ENCODE measurements around the gene MED20. TPM values are rescaled to one million over a fixed set of nuclear protein-coding genes. Genes with fewer than 3 reads are reported as not detected.

The MED20 gene
- total RNA-seq, 1 donor from 2014 or later = 13.5 TPM

DNA sequence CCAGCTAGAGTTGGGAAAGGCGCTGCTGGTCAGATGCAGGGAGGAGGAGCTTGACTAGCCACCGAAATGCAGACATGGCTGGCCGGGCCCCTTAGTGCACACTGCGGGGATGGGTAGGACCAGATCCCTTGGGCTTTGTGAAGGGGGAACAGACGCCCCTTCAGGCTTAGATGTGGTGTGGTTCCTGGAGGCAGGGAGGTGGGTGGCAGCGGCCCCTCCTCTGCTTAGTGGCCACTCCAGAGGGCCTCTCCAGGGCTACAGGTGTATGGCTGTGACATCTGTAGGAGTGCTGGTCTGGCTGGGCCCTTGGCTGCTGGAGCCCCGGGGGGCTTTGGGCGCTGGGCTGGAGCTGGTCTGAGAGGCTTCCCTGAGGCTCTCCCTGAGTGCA is 14.7 kb upstream of the MED20 start:
- H3K4me1 ChIP-seq = peaks cover 0 to 12% of the 10 kb centered on the region in 2 donors
- no peak overlapping the region for H3K4me3 ChIP-seq
- intact Hi-C loops (cut with DNase I) = no loop called here
- TF ChIP-seq, protein P1, sequence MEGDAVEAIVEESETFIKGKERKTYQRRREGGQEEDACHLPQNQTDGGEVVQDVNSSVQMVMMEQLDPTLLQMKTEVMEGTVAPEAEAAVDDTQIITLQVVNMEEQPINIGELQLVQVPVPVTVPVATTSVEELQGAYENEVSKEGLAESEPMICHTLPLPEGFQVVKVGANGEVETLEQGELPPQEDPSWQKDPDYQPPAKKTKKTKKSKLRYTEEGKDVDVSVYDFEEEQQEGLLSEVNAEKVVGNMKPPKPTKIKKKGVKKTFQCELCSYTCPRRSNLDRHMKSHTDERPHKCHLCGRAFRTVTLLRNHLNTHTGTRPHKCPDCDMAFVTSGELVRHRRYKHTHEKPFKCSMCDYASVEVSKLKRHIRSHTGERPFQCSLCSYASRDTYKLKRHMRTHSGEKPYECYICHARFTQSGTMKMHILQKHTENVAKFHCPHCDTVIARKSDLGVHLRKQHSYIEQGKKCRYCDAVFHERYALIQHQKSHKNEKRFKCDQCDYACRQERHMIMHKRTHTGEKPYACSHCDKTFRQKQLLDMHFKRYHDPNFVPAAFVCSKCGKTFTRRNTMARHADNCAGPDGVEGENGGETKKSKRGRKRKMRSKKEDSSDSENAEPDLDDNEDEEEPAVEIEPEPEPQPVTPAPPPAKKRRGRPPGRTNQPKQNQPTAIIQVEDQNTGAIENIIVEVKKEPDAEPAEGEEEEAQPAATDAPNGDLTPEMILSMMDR (IDR thresholded peaks at IDR 0.05) = no peak
- no peak for DNase-seq (ENCODE audit: low spot score in 2 of 2)
- no peak overlapping the region for H3K27ac ChIP-seq
- H3K36me3 ChIP-seq = peaks cover 48 to 57% of the 10 kb centered on the region in 2 donors
- H3K27me3 ChIP-seq = no peaks in the 10 kb centered on the region
- H3K9me3 ChIP-seq = no peaks in the 10 kb centered on the region

DNA sequence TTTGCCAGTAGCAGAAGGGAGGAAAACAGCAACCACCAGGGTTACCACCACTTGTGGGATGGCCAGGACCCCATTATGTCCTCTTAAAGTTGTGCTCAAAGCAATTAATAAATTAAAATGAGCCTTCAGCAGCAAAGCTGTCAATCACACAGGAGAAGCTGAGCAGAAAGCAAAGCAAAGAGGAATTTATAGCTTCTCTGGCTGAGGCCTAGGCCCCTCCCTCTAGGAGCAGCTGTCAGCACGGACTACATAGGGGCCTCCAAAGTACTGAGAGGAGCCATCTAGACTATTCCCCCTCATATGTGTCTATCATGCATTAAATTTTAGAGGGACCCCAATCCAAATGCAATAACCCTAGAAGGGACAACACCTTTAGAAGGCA is 14.2 kb upstream of the MED20 start:
- Histone ChIP-seq H3K27me3 (no peaks in the 10 kb centered on the region), H3K9me3 (no peaks in the 10 kb centered on the region), H3K36me3 (peaks cover 52 to 62% of the 10 kb centered on the region in 2 donors), H3K4me3 (no peak overlapping the region), H3K27ac (no peak overlapping the region), H3K4me1 (peaks cover 0 to 7% of the 10 kb centered on the region in 2 donors)
- intact Hi-C loops (cut with DNase I) = no loop called here
- TF ChIP-seq, protein P1 (IDR thresholded peaks at IDR 0.05) = no peak
- DNase-seq (ENCODE audit: low spot score in 2 of 2) = no peak

DNA sequence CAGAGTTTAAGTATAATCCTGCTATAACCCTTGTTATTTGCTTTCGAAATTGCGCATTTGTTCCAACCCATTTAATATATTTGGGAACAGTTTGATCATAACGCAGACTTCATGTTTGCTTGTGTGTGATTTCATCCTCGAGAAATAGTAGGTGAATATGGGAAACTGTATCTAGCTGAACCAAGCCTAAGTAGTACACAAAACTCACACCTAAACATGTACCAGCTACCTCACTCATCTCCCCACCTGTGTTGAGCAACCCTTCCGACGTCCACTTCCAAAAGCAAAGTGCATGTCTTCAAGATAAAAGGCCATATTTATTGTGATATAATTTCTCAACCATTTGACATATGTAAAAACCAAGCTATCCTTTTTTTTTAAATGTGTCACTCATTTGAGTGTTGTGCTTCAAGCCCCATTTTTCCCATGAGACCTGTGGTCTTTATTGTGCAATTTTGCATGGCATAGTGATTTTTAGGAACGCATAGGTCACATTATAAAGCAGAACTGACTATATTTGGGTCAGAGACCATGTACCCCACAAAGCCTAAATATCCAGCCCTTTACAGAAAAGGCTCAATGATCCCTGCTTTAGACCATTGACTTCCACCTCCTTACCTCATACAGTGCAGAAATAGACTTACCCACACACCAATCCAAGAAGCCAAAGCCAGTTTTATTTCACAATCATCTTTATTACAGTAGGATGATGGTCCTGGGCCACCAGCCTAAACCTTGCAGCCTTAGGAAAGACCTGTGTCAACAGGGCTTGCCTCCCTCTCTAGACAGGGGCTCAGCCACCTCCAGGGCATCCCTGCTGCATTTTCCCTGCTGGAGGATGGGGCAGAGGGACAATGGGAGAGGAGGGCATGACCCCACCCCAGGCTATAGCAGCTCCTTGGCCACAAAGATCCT is 13.6 kb upstream of the MED20 start:
- H3K4me1 ChIP-seq = peaks cover 0 to under 1% of the 10 kb centered on the region in 2 donors
- H3K36me3 ChIP-seq = peaks cover 58 to 68% of the 10 kb centered on the region in 2 donors
- TF ChIP-seq, protein P1 (IDR thresholded peaks at IDR 0.05) = no peak
- intact Hi-C loops (cut with DNase I) = no loop called here
- no peak overlapping the region for H3K27ac ChIP-seq
- no peaks in the 10 kb centered on the region for H3K27me3 ChIP-seq
- H3K4me3 ChIP-seq = no peak overlapping the region
- H3K9me3 ChIP-seq = no peaks in the 10 kb centered on the region
- DNase-seq (ENCODE audit: low spot score in 2 of 2) = no peak

DNA sequence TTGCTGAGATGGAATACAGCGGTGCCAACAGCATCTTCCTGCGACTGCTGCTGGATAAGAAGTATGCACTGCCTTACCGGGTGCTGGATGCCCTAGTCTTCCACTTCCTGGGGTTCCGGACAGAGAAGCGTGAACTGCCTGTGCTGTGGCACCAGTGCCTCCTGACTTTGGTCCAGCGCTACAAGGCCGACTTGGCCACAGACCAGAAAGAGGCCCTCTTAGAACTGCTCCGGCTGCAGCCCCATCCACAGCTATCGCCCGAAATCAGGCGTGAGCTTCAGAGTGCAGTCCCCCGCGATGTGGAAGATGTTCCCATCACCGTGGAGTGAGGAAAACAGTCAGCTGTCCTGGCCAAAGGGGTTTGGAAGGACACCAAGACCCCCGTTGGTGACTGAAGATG is 11.4 kb upstream of the MED20 start:
- H3K27me3 ChIP-seq = no peaks in the 10 kb centered on the region
- no peak for DNase-seq (ENCODE audit: low spot score in 2 of 2)
- TF ChIP-seq, protein P1 (IDR thresholded peaks at IDR 0.05) = no peak
- H3K4me1 ChIP-seq = no peaks in the 10 kb centered on the region
- H3K9me3 ChIP-seq = no peaks in the 10 kb centered on the region
- peaks cover 76 to 90% of the 10 kb centered on the region in 2 donors for H3K36me3 ChIP-seq
- no peak overlapping the region for H3K27ac ChIP-seq
- H3K4me3 ChIP-seq = no peak overlapping the region
- intact Hi-C loops (cut with DNase I) = no loop called here

DNA sequence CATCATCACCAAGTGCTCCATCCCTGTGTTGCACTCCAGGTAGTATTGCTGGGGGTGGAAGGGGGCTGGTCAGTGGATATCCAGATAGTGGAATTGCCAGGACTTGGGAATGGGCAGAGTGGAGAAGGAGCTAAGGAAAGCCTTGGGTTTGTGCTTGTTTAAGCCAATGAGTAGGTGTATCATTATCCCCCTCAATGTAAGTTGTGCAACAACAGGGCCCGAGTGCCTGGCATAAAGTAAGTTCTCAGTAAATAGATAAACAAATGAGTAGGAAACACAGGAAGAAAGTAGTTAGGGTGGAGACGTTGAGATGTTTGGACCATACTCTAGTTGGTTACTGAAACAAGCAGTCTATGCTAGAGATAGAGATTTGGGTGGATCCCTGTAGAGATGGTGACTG is 10.9 kb upstream of the MED20 start:
- Histone ChIP-seq H3K4me3 (no peak overlapping the region), H3K9me3 (no peaks in the 10 kb centered on the region), H3K4me1 (no peaks in the 10 kb centered on the region), H3K27me3 (no peaks in the 10 kb centered on the region), H3K36me3 (peaks cover 81 to 91% of the 10 kb centered on the region in 2 donors), H3K27ac (no peak overlapping the region)
- TF ChIP-seq, protein P1 (IDR thresholded peaks at IDR 0.05) = no peak
- no peak for DNase-seq (ENCODE audit: low spot score in 2 of 2)
- intact Hi-C loops (cut with DNase I) = no loop called here

All from ascending aorta (tissue), 2 donors.